DMS79 treated with DMSO at 0.1 percent for 48 hours (cell line): ENCODE measurements around the gene PIP5K1C.
"Not testable (repeated sequence)": the region's sequence is repeated elsewhere in the genome, so short reads cannot be mapped to it uniquely, and the experiment has no call there.

Source experiments
- DNase-seq: peaks from one replicate; lab custom pipeline; 2025; lab: John Stamatoyannopoulos, UW

The PIP5K1C gene

GRCh38 chr19:3645726-3646125 lies 54.5 kb downstream of the PIP5K1C start:
- no peak for DNase-seq

DNA sequence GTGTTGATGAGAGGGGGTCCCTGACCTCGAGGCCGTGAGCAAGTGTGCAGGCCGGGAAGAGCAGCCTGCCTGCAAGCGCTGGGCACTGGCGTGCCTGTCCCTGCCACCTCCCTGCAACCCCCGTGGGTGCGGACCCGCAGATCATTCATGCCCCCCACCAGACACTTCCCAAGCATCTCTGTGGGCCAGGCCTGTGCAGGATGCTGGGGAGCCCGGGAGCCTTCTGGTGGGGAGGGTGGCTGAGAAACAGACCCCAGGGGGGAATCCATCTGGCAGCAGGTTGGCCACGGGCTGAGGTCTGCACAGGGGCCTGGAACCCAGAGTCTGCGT lies 55.2 kb downstream of the PIP5K1C start:
- DNase-seq, result no peak

DNA sequence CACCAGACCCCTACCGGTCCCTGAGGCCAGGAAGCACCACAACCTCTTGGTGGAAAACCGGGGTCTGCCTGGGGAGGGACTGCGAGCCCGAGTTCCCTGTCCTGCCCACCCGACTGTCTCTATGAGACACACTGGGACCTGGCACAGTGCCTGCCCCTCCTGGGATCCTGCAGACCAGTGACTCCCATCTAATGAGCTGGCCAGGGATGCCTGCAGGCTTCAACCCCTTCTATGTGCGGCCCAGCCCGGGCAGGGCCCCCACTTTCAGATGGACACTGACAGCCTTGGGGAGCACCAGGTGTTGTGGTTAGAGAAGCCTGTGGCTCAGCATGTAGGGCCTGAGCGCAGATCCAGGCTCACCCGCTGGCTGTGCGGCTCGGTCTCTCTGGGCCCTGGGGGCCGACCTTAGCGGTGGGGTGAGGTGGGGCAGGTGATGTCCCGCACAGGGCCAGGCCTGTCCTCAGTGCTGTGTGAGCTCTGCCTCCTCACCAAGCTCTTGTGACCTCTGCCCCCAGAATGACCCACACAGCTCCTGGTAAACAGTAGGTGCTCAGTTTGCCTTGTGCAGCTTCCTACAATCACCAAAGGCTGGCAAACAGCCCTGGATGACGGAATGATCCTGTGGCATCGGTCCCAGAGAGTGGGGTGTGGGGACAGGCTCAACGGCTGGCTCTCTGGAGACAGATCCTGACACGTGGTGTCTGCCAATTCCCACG lies 55.8 kb downstream of the PIP5K1C start:
- no peak for DNase-seq

DNA sequence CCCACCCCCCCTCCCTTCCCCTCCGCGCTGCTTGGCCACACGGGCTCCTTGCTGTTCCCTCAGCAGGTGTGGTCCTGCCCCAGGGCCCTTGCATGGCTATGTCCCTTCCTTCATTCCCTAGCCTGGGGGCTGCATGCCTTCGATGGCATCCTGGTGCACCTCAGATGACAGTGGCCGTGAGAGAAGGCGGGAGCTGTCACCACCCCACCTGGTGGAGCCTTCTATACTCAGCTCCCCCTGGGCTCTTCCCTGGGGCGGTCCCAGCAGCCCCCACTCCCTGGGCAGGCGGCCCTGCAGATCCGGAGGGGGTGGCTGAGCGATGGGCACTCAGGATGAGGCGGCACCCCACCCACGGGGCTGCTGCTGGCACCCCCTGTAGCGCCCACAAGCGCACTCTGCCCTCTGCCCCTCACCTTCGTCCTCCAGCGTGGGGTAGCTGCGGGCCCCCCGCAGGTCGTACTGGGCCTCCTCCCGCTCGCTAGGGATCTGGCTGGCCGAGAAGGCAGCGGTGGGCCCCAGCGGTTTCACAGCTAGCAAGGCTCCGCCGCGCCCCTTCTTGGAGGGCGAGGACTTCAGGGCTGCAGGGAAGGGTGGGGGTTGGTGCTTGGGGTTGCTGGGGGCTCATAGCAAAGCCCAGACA lies 56.5 kb downstream of the PIP5K1C start:
- DNase-seq, result no peak

- no peak for DNase-seq
Measured at GRCh38 chr19:3642987-3643673, 57.1 kb downstream of the PIP5K1C start.

DNA sequence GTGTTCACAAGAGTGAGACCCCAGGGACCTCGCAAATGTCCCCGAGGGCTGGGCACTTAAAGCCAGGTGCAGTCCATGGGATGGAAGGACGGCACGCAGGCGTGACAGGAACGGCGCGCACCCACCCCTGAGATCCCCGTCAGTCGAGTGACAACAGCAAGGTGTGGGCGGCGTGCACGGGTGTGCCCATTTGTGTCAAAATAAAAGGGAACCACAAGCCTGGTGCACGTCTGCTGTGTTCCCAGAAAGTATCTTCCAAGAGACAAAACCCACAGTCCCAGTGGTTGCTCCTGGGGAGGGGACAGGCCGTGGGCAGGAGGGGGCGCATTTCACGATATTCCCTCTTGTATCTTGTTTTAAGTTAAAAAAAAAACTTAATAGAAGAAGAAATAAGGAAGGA lies 58.0 kb downstream of the PIP5K1C start:
- no peak for DNase-seq

GRCh38 chr19:3641515-3642269 lies 58.6 kb downstream of the PIP5K1C start:
- DNase-seq, result no peak

GRCh38 chr19:3639479-3639878 lies 60.8 kb downstream of the PIP5K1C start:
- no peak for DNase-seq

- no peak for DNase-seq
Measured at GRCh38 chr19:3638208-3639193, 61.8 kb downstream of the PIP5K1C start.

DNA sequence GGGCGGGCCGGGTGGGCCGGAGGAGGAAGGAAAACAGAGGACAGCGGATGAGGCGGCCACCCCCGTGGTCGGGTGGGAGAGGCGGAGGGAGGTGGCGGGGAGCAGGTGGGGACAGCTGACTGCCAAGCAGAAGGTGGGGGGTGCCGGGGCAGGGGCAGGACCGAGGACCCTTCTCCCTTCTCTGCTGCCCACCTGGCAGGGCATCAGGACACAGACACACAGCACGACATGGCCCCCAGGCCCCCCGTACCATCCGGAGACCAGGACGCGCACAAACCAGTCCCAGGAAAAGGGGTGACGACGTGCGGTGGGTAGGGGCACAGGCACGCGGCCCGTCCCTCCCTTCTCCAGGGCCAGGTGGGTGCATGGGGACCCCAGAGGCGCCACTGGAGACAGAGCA lies 62.6 kb downstream of the PIP5K1C start:
- DNase-seq, result no peak

DNA sequence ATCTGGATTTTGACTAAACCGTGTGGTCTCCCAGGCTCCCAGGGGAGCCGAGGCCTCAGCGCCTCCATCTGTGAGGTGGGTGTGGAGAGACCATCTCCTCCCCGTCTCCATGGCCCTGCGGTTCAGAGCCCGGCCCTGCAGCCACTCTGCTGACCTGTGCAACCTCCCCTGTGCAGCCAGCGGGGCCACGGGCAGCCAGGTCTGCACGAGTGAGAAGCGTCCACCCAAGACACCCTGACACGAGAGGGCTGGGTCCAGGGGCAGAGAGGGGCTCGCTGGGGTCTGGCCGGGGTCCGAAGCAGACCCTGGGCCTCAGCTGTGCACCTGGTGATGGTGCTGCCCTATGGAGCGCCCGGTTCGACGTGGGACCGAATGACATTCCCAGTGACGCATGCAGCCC lies 63.3 kb downstream of the PIP5K1C start:
- no peak for DNase-seq

GRCh38 chr19:3636506-3636905 lies 63.8 kb downstream of the PIP5K1C start:
- DNase-seq, result no peak

GRCh38 chr19:3634496-3635045 lies 65.7 kb downstream of the PIP5K1C start:
- no peak for DNase-seq

DNA sequence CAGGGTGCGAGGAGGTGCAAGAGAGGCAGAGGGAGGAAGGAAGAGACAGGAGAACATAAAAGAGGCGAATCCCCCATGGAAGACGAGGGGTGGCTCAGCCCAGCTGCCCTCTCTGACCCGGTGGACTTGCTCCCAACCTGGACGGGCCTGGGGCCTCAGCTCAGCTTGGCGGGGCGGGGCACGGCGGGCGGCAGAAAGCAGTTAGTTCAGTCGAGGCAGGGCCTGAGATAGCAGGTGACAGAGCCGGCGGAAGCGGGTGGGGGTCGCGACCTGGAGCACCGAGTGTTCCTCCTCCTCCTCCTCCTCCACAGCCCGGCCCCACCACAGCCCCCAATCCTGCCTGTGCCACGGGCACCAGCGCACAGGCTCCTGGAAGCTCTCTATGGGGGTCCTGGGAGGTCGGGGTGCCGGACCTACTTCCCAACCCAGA lies 66.7 kb downstream of the PIP5K1C start:
- no peak for DNase-seq

DNA sequence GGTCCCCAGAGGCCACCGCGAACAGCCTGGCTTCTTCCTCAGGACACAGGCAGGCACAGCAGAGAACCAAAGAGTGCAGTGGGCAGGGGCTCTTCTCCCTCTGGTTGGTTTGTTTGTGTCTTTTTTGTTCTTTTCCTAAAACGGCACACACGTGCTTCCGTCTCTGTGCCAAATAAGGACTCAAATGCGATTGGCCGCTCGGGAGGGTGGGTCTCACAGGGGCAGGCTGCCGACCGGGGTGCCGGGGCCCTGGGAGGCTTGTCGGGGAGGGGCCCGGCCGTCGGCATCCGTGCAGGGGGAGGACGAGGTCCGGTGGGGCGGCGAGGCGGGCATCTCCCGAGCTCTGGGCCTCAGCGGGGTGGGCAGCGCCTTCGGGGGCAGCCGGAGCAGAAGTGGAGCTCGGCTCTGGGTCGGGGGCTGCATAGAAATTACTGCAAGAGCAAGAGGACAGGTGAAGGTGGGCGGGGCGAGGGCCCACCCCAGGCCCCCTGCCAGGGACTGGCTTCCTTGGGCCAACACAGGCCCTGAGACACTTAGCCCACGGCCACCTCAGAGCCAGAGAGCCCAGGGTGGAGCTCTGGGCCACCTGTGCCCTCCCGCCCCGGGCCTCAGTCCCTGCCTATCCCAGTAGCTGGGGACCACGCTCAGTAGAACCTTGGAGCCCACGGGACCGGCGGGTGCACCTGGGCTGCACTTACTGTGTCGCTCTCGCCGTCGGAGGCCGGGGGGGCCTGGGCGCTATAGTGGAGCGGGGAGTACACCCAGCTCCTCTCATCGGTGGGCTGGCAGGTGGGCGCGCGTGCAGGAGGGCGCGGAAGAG lies 67.3 kb downstream of the PIP5K1C start:
- no peak for DNase-seq

- no peak for DNase-seq
Measured at GRCh38 chr19:3632098-3632497, 68.2 kb downstream of the PIP5K1C start.

GRCh38 chr19:3631053-3631861 lies 69.0 kb downstream of the PIP5K1C start:
- no peak for DNase-seq

- DNase-seq, result not testable (repeated sequence)
Measured at GRCh38 chr19:3628766-3629165, 71.5 kb downstream of the PIP5K1C start.

DNA sequence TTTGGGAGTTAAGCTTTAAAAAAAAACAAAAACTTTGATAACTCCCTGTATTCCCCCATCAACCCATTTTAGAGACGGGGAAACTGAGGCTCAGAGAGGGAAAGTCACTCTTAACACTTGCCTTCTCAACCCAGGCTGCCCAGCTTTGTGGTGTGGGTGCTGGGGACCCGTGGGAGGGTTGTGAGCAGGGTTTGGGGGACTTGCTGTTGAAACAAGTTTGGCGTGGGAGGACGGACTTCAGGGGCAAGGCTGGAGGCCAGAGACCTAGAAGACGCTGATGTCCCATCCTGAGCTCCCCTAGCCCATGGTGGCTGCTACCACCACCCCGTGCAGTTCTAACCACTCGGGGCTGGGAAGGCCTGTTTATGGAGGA lies 72.9 kb downstream of the PIP5K1C start:
- no peak for DNase-seq
